ENCODE results near the gene OR2S2.
"Not testable (repeated sequence)": the region's sequence is repeated elsewhere in the genome, so short reads cannot be mapped to it uniquely, and the experiment has no call there.

OR2S2 gene

DNA sequence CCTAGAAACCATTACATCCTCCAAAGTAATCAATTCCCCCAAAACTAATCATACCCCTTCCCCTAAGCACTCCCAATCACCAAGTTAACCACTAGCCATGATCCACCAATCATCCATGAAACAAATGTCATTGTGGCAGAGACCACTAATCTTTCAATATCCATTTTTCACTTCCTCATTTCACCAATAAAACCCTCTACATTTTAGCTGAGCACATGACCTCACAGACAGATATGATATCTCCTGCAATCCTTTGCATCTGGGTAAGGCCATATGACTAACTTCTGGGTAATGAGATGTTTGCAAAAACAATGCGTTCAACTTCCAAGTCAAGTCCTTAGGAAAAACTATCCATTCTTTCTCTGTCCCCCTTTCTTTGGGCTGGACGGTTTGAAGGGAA, 20.7 kb downstream of the OR2S2 start:
- peak; percentile 65 for DNase-seq
- in situ Hi-C loops (cut with MboI; ENCODE audit: low pct_unique_long_range_greater_than_20kb, low sequenced_read_pairs) = no loop called here

GRCh38 chr9:35935755-35936509, 22.0 kb downstream of the OR2S2 start:
- in situ Hi-C loops (cut with MboI; ENCODE audit: low pct_unique_long_range_greater_than_20kb, low sequenced_read_pairs) = no loop called here
- DNase-seq = no peak

DNA sequence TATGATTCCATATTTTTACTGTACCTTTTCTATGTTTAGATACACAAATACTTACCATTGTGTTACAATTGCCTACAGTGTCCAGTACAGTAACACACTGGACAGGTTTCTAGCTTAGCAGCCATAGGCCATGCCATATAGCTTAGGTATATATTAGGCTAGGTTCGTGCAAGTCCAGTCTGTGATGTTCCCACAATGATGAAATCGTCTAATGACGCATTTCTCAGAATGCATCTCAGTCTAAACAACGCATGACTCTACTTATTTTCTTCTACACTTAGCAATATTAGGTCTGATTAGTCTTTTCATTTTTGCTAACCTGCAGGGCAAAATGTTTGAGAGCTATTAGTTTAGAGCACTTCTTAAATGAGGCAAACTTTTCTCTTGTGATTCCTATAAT, 22.7 kb downstream of the OR2S2 start:
- in situ Hi-C loops (cut with MboI; ENCODE audit: low pct_unique_long_range_greater_than_20kb, low sequenced_read_pairs) = no loop called here
- no peak for DNase-seq

GRCh38 chr9:35934069-35934468, 23.9 kb downstream of the OR2S2 start:
- in situ Hi-C loops (cut with MboI; ENCODE audit: low pct_unique_long_range_greater_than_20kb, low sequenced_read_pairs); DNase-seq: not testable (repeated sequence)

DNA sequence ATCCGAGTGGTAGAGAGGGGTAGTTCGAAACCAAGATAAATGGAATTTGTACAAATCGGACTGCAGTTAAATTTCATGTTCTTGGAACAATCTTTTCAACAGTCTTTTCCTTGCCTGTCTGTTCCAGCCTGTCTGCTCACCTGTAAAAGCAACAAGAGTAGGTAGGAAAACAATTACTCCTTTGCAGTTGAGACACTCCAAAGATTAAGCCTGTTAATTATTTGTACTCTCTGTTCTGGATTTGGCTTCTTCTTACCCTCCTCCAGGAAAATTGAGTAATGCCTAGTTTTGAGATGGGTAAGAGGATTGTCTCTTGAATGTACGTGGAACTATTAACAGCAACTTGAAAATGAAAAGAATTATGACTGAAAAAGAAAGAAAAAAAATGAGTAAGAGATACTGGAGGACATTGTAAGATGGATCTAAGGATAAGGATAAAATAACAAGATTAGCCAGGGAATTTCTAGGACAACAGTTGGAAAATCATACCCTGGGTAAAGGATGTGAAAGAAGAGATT, 24.3 kb downstream of the OR2S2 start:
- DNase-seq = no peak
- in situ Hi-C loops (cut with MboI; ENCODE audit: low pct_unique_long_range_greater_than_20kb, low sequenced_read_pairs) = no loop called here

GRCh38 chr9:35932735-35933134, 25.2 kb downstream of the OR2S2 start:
- DNase-seq = no peak
- in situ Hi-C loops (cut with MboI; ENCODE audit: low pct_unique_long_range_greater_than_20kb, low sequenced_read_pairs) = no loop called here

DNA sequence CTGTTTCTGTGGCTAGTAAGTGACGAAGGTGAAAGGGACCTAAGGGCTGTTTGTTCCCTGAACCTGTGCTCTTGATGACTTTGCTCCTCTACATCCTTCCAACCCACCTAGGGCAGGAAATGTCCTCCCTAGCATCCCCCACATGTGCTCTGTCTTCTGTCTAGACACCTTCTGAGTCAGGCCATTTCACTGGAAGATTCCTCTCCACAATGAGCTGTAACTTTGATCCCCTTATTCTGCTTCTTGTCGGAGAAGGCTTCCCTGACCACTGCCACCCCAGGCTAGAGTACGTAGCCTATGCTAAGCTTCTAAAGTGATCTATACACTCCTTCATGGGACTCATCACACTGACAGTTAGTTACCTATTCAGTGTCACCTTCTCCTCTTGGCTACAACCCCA, 27.0 kb downstream of the OR2S2 start:
- in situ Hi-C loops (cut with MboI; ENCODE audit: low pct_unique_long_range_greater_than_20kb, low sequenced_read_pairs) = no loop called here
- DNase-seq = no peak

GRCh38 chr9:35930521-35930920, 27.4 kb downstream of the OR2S2 start:
- no peak for DNase-seq
- in situ Hi-C loops (cut with MboI; ENCODE audit: low pct_unique_long_range_greater_than_20kb, low sequenced_read_pairs) = no loop called here

GRCh38 chr9:35929453-35929718, 28.6 kb downstream of the OR2S2 start:
- no peak for DNase-seq
- in situ Hi-C loops (cut with MboI; ENCODE audit: low pct_unique_long_range_greater_than_20kb, low sequenced_read_pairs) = no loop called here

DNA sequence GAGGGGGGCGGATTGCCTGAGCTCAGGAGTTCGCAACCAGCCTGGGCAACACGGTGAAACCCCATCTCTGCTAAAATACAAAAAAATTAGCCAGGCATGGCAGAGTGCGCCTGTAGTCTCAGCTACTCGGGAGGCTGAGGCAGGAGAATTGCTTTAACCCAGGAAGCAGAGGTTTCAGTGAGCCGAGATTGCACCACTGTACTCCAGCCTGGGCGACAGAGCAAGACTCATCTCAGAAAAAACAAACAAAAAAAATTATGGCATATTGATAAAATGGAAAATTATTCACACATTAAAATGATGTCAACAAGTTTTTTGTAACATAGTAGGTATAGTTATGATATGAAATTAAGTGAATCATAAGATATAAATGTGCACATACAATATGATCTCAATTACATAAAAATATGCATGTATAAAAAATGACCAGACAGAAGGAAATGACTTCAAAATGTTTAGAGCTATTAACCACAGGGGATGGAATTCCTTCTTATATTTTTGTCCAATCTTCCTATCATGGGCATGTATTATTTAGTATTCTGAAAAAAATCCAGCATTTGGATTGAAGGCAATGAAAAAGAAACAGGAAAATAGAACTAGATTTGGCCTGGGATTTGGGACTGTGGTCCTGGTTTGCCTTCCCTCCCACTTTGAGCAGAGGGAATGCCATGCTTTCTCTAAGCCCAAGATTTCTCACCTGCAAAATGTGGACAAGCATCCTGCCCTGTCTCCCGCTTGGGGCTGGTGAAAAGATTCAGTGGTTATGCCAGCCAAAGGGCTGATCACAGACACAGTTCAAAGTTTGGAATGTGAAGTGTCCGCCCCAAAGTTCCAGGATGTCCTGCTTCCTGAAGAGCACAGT, 29.1 kb downstream of the OR2S2 start:
- DNase-seq = no peak
- in situ Hi-C loops (cut with MboI; ENCODE audit: low pct_unique_long_range_greater_than_20kb, low sequenced_read_pairs) = no loop called here

- DNase-seq = peak; percentile 58
- in situ Hi-C loops (cut with MboI; ENCODE audit: low pct_unique_long_range_greater_than_20kb, low sequenced_read_pairs) = no loop called here
Measured at GRCh38 chr9:35923927-35924763, 33.8 kb downstream of the OR2S2 start.

- DNase-seq = no peak
- in situ Hi-C loops (cut with MboI; ENCODE audit: low pct_unique_long_range_greater_than_20kb, low sequenced_read_pairs) = no loop called here
Measured at GRCh38 chr9:35923598-35923926, 34.4 kb downstream of the OR2S2 start.

GRCh38 chr9:35920051-35920620, 37.8 kb downstream of the OR2S2 start:
- in situ Hi-C loops (cut with MboI; ENCODE audit: low pct_unique_long_range_greater_than_20kb, low sequenced_read_pairs) = no loop called here
- DNase-seq = peak; percentile 84

DNA sequence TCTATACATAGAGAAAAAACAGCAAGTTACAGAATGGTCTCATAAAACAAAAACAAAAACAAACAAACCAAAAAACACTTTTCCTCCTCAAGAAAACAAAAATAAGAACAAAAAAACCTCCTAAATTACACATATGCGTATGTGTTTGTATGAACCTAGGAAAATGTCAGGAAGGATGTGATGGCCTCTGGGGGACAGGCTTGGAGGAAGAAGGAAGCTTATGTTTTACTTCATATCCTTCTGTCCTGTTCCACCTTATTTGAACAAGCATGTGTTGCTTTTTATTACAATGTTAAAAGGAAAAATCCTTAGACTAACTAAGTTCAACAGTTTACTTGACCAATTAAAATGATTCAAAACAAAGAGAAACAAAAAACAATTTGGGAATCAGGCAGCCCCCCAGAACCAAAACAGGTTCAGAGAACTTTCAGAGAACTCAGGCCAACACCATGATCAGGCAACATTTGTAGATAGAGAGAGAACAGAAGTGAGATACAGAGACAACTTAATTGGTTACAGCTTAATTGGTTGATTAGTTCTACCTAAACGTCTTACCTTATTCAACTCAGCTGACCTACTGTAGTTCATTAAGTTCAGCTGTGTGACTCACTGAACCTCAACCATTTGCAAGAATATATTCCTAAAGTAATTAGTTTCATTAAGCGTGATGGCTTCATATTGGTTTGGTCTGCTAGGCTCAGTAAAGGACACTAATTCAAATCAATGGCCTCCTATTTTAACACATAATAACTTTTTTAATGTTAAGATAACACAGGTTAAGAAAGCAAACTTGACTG, 38.5 kb downstream of the OR2S2 start:
- no peak for DNase-seq
- in situ Hi-C loops (cut with MboI; ENCODE audit: low pct_unique_long_range_greater_than_20kb, low sequenced_read_pairs) = no loop called here

GRCh38 chr9:35918780-35919179, 39.2 kb downstream of the OR2S2 start:
- DNase-seq = no peak
- in situ Hi-C loops (cut with MboI; ENCODE audit: low pct_unique_long_range_greater_than_20kb, low sequenced_read_pairs) = no loop called here

GRCh38 chr9:35917261-35917660, 40.7 kb downstream of the OR2S2 start:
- in situ Hi-C loops (cut with MboI; ENCODE audit: low pct_unique_long_range_greater_than_20kb, low sequenced_read_pairs) = no loop called here
- no peak for DNase-seq

DNA sequence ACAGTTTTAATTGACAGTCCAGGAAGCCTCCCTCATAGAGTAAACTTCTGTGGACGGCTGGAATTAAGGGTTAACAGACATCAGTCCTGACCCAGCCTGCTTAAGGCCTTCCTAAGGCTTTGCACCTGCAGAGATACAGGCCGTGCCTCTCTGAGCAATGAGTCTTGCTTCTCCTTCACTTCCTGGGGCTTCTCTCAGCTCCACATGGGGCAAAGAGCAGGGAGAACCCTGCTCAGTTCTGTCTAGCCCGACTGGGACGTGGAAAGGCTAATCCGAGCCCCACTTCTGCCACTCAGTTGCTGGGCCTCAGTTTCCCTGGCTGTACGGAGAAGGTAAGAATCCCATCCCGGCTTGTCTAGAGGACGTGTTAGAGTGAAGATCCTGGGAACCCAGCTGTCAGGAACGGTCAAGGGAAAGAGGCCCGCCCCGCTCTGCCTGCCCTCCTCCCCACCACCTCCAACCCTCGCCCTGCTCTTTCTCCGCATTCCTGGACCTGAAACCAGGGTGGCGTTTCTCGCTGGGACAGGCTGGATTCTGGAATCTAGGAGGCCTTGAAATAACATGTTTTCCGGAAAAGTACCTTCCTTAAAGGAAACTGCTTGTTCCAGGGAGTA, 42.2 kb downstream of the OR2S2 start:
- in situ Hi-C loops (cut with MboI; ENCODE audit: low pct_unique_long_range_greater_than_20kb, low sequenced_read_pairs) = no loop called here
- DNase-seq = no peak

- DNase-seq = peak; percentile 45
- in situ Hi-C loops (cut with MboI; ENCODE audit: low pct_unique_long_range_greater_than_20kb, low sequenced_read_pairs) = no loop called here
Measured at GRCh38 chr9:35914301-35914807, 43.6 kb downstream of the OR2S2 start.

Data from KBM-7 (cell line).